ENCODE measurements around the gene ZBED1. TPM values are rescaled to one million over a fixed set of nuclear protein-coding genes. Genes with fewer than 3 reads are reported as not detected.

ZBED1 gene
- polyA plus RNA-seq, 1 donor, result 35.9 TPM

- H3K27ac ChIP-seq (ENCODE audit: low read length), result peak overlapping the region; percentile 92
- H3K4me3 ChIP-seq (ENCODE audit: low read length), result peak overlapping the region; percentile 92
- no peaks in the 10 kb centered on the region for H3K27me3 ChIP-seq (ENCODE audit: control insufficient read depth, insufficient read depth, low read length)
- H3K36me3 ChIP-seq (ENCODE audit: control insufficient read depth, insufficient read depth, low read length), result peaks cover 10% of the 10 kb centered on the region
- DNase-seq, result no peak
- H3K4me1 ChIP-seq (ENCODE audit: control insufficient read depth, insufficient read depth, low read length), result peaks cover 30% of the 10 kb centered on the region
- WGBS (ENCODE audit: insufficient coverage, low lambda C conversion rate), result no CpG with 5 or more reads among the region's 8 CpGs
- H3K9me3 ChIP-seq (ENCODE audit: control insufficient read depth, low read depth, low read length), result no peaks in the 10 kb centered on the region
These were observed 1.3 kb downstream of the ZBED1 start for GRCh38 chrX:2499507-2499906.

GRCh38 chrX:2498781-2499302, 1.9 kb downstream of the ZBED1 start:
- 6% methylated on average over 2 of the region's 10 CpGs for WGBS (ENCODE audit: insufficient coverage, low lambda C conversion rate)
- peak overlapping the region; percentile 92 for H3K4me3 ChIP-seq (ENCODE audit: low read length)
- peaks cover 10% of the 10 kb centered on the region for H3K36me3 ChIP-seq (ENCODE audit: control insufficient read depth, insufficient read depth, low read length)
- H3K4me1 ChIP-seq (ENCODE audit: control insufficient read depth, insufficient read depth, low read length), result peaks cover 30% of the 10 kb centered on the region
- peak; percentile 51 to 85 for DNase-seq
- no peaks in the 10 kb centered on the region for H3K9me3 ChIP-seq (ENCODE audit: control insufficient read depth, low read depth, low read length)
- no peaks in the 10 kb centered on the region for H3K27me3 ChIP-seq (ENCODE audit: control insufficient read depth, insufficient read depth, low read length)
- H3K27ac ChIP-seq (ENCODE audit: low read length), result peak overlapping the region; percentile 92

- H3K36me3 ChIP-seq (ENCODE audit: control insufficient read depth, insufficient read depth, low read length), result peaks cover 10% of the 10 kb centered on the region
- H3K9me3 ChIP-seq (ENCODE audit: control insufficient read depth, low read depth, low read length), result no peaks in the 10 kb centered on the region
- WGBS (ENCODE audit: insufficient coverage, low lambda C conversion rate), result no CpG with 5 or more reads among the region's 11 CpGs
- H3K27me3 ChIP-seq (ENCODE audit: control insufficient read depth, insufficient read depth, low read length), result no peaks in the 10 kb centered on the region
- H3K27ac ChIP-seq (ENCODE audit: low read length), result peak overlapping the region; percentile 92
- H3K4me3 ChIP-seq (ENCODE audit: low read length), result peak overlapping the region; percentile 92
- peaks cover 30% of the 10 kb centered on the region for H3K4me1 ChIP-seq (ENCODE audit: control insufficient read depth, insufficient read depth, low read length)
- peak; percentile 84 to 92 for DNase-seq
These were observed 2.6 kb downstream of the ZBED1 start for GRCh38 chrX:2497961-2498780.

GRCh38 chrX:2495595-2495994, 5.2 kb downstream of the ZBED1 start:
- Histone ChIP-seq H3K27me3 (ENCODE audit: control insufficient read depth, insufficient read depth, low read length) (no peaks in the 10 kb centered on the region), H3K27ac (ENCODE audit: low read length) (no peak overlapping the region), H3K36me3 (ENCODE audit: control insufficient read depth, insufficient read depth, low read length) (peaks cover 29% of the 10 kb centered on the region), H3K9me3 (ENCODE audit: control insufficient read depth, low read depth, low read length) (peaks cover 1% of the 10 kb centered on the region), H3K4me1 (ENCODE audit: control insufficient read depth, insufficient read depth, low read length) (peaks cover 17% of the 10 kb centered on the region), H3K4me3 (ENCODE audit: low read length) (no peak overlapping the region)
- no CpG with 5 or more reads among the region's 14 CpGs for WGBS (ENCODE audit: insufficient coverage, low lambda C conversion rate)
- no peak for DNase-seq

GRCh38 chrX:2492531-2493218, 8.1 kb downstream of the ZBED1 start:
- Histone ChIP-seq H3K4me1 (ENCODE audit: control insufficient read depth, insufficient read depth, low read length) (peaks cover 7% of the 10 kb centered on the region), H3K27me3 (ENCODE audit: control insufficient read depth, insufficient read depth, low read length) (no peaks in the 10 kb centered on the region), H3K36me3 (ENCODE audit: control insufficient read depth, insufficient read depth, low read length) (peaks cover 58% of the 10 kb centered on the region), H3K27ac (ENCODE audit: low read length) (no peak overlapping the region), H3K9me3 (ENCODE audit: control insufficient read depth, low read depth, low read length) (peaks cover 20% of the 10 kb centered on the region), H3K4me3 (ENCODE audit: low read length) (no peak overlapping the region)
- DNase-seq, result no peak
- WGBS (ENCODE audit: insufficient coverage, low lambda C conversion rate), result no CpG with 5 or more reads among the region's 22 CpGs

GRCh38 chrX:2490634-2491033, 10.1 kb downstream of the ZBED1 start:
- H3K27ac ChIP-seq (ENCODE audit: low read length), result no peak overlapping the region
- no peak for DNase-seq

GRCh38 chrX:2489446-2490445, 11.0 kb downstream of the ZBED1 start:
- 93% methylated on average over 3 of the region's 65 CpGs for WGBS (ENCODE audit: insufficient coverage, low lambda C conversion rate)
- peaks cover 71% of the 10 kb centered on the region for H3K36me3 ChIP-seq (ENCODE audit: control insufficient read depth, insufficient read depth, low read length)
- H3K27ac ChIP-seq (ENCODE audit: low read length), result no peak overlapping the region

More at GRCh38 chrX:2490634-2491033, 10.1 kb downstream of the ZBED1 start:
- H3K9me3 ChIP-seq (ENCODE audit: control insufficient read depth, low read depth, low read length), result peaks cover 20% of the 10 kb centered on the region
- H3K4me1 ChIP-seq (ENCODE audit: control insufficient read depth, insufficient read depth, low read length), result no peaks in the 10 kb centered on the region
- WGBS (ENCODE audit: insufficient coverage, low lambda C conversion rate), result no CpG with 5 or more reads among the region's 22 CpGs
- no peak overlapping the region for H3K4me3 ChIP-seq (ENCODE audit: low read length)
- peaks cover 72% of the 10 kb centered on the region for H3K36me3 ChIP-seq (ENCODE audit: control insufficient read depth, insufficient read depth, low read length)
- no peaks in the 10 kb centered on the region for H3K27me3 ChIP-seq (ENCODE audit: control insufficient read depth, insufficient read depth, low read length)

GRCh38 chrX:2488621-2489285, 12.0 kb downstream of the ZBED1 start:
- H3K27ac ChIP-seq (ENCODE audit: low read length), result no peak overlapping the region
- H3K9me3 ChIP-seq (ENCODE audit: control insufficient read depth, low read depth, low read length), result peaks cover 20% of the 10 kb centered on the region
- no peaks in the 10 kb centered on the region for H3K27me3 ChIP-seq (ENCODE audit: control insufficient read depth, insufficient read depth, low read length)
- H3K4me3 ChIP-seq (ENCODE audit: low read length), result no peak overlapping the region
- DNase-seq, result no peak
- no peaks in the 10 kb centered on the region for H3K4me1 ChIP-seq (ENCODE audit: control insufficient read depth, insufficient read depth, low read length)
- peaks cover 77% of the 10 kb centered on the region for H3K36me3 ChIP-seq (ENCODE audit: control insufficient read depth, insufficient read depth, low read length)
- no CpG with 5 or more reads among the region's 50 CpGs for WGBS (ENCODE audit: insufficient coverage, low lambda C conversion rate)

More at GRCh38 chrX:2489446-2490445, 11.0 kb downstream of the ZBED1 start:
- DNase-seq, result no peak
- Histone ChIP-seq H3K4me3 (ENCODE audit: low read length) (no peak overlapping the region), H3K27me3 (ENCODE audit: control insufficient read depth, insufficient read depth, low read length) (no peaks in the 10 kb centered on the region), H3K9me3 (ENCODE audit: control insufficient read depth, low read depth, low read length) (peaks cover 20% of the 10 kb centered on the region), H3K4me1 (ENCODE audit: control insufficient read depth, insufficient read depth, low read length) (no peaks in the 10 kb centered on the region)

- WGBS (ENCODE audit: insufficient coverage, low lambda C conversion rate), result no CpG with 5 or more reads among the region's 16 CpGs
- H3K4me3 ChIP-seq (ENCODE audit: low read length), result no peak overlapping the region
- DNase-seq, result no peak
- H3K4me1 ChIP-seq (ENCODE audit: control insufficient read depth, insufficient read depth, low read length), result no peaks in the 10 kb centered on the region
- H3K27ac ChIP-seq (ENCODE audit: low read length), result no peak overlapping the region
- no peaks in the 10 kb centered on the region for H3K27me3 ChIP-seq (ENCODE audit: control insufficient read depth, insufficient read depth, low read length)
- peaks cover 74% of the 10 kb centered on the region for H3K36me3 ChIP-seq (ENCODE audit: control insufficient read depth, insufficient read depth, low read length)
- peaks cover 20% of the 10 kb centered on the region for H3K9me3 ChIP-seq (ENCODE audit: control insufficient read depth, low read depth, low read length)
These were observed 13.4 kb downstream of the ZBED1 start for GRCh38 chrX:2487366-2487765.
